ENCODE results near the gene NUDT4.

DNA sequence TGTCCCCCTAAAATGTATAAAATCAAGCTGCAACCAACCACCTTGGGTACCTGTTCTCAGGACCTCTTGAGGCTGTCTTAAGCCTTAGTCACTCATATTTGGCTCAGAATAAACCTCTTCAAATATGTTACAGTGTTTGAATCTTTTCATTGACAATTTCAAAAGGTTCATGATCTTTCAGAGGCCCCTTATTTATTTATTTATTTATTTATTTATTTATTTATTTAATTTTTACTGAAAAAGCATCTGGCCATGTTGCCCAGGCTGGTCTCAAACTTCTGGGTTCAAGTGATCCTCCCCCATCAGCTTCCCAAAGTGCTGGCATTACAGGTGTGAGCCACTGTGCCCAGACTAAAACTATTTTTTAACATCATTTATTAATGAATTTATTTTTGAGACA is 8.2 kb upstream of the NUDT4 start:
- TF ChIP-seq, protein P1, sequence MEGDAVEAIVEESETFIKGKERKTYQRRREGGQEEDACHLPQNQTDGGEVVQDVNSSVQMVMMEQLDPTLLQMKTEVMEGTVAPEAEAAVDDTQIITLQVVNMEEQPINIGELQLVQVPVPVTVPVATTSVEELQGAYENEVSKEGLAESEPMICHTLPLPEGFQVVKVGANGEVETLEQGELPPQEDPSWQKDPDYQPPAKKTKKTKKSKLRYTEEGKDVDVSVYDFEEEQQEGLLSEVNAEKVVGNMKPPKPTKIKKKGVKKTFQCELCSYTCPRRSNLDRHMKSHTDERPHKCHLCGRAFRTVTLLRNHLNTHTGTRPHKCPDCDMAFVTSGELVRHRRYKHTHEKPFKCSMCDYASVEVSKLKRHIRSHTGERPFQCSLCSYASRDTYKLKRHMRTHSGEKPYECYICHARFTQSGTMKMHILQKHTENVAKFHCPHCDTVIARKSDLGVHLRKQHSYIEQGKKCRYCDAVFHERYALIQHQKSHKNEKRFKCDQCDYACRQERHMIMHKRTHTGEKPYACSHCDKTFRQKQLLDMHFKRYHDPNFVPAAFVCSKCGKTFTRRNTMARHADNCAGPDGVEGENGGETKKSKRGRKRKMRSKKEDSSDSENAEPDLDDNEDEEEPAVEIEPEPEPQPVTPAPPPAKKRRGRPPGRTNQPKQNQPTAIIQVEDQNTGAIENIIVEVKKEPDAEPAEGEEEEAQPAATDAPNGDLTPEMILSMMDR (conservative IDR thresholded peaks at IDR 0.05; ENCODE audit: low read depth, low read length), result no peak
- no peak for TF ChIP-seq EZH2 (IDR thresholded peaks at IDR 0.05; ENCODE audit: borderline replicate concordance, low read depth, low read length, poor library complexity, severe bottlenecking)
